OCI-LY7 (cell line): ENCODE data around the gene TMEM179B. TPM values are rescaled to one million over a fixed set of nuclear protein-coding genes. Genes with fewer than 3 reads are reported as not detected.

Experiments used
- BruUV-seq: library from RNA; stranded (reverse); fragments of 400-500 nt; replicated peaks from 2 replicates; lab custom pipeline; 2021; lab: Mats Ljungman, UMichigan
- CTCF ChIA-PET: fragments of 300-600 bp; sonication (Branson Sonifier 250); formaldehyde crosslinking; loops from one replicate; lab custom pipeline; 2022; ENCODE audit warnings: antibody characterized with exemption; ENCODE audit not compliant: unreplicated experiment; lab: Charles Lee
- POLR2A ChIA-PET: fragments of 300-600 bp; sonication (Branson Sonifier 250); formaldehyde crosslinking; loops from one replicate; lab custom pipeline; 2022; ENCODE audit warnings: antibody characterized with exemption; lab: Charles Lee
- DNase-seq: peaks from one replicate; pipeline ENCODE4 v3.0.0-alpha.2; 2015; ENCODE audit warnings: low spot score
- H2AFZ ChIP-seq: fragments of 200-600 bp; sonication (generic), shearing (Covaris generic); 2 replicates; pipeline ENCODE4 v1.6.1; 2014; ENCODE audit warnings: mild to moderate bottlenecking, antibody characterized with exemption, low read length, moderate library complexity
- H3K27ac ChIP-seq: fragments of 200-600 bp; sonication (generic); 2 replicates; pipeline ENCODE4 v1.5.1; 2014; ENCODE audit warnings: mixed run types, low read depth, mild to moderate bottlenecking, moderate library complexity, low read length, inconsistent platforms; ENCODE audit not compliant: poor library complexity, severe bottlenecking
- H3K36me3 ChIP-seq: fragments of 200-600 bp; sonication (generic); 2 replicates; pipeline ENCODE4 v1.6.1; 2014; ENCODE audit warnings: mild to moderate bottlenecking, antibody characterized with exemption, low read length, moderate library complexity, mixed read lengths; ENCODE audit not compliant: insufficient read depth
- H3K4me1 ChIP-seq: fragments of 200-600 bp; sonication (generic); 2 replicates; pipeline ENCODE4 v1.5.1; 2014; ENCODE audit warnings: mild to moderate bottlenecking, low read length; ENCODE audit not compliant: insufficient read depth, poor library complexity, severe bottlenecking
- H3K4me2 ChIP-seq: fragments of 200-600 bp; sonication (generic); 2 replicates; pipeline ENCODE4 v1.6.1; 2014; ENCODE audit warnings: mild to moderate bottlenecking, low read length
- H3K4me3 ChIP-seq: fragments of 200-600 bp; sonication (generic); 2 replicates; pipeline ENCODE4 v1.5.1; 2014; ENCODE audit warnings: mild to moderate bottlenecking, low read depth, low read length; ENCODE audit not compliant: poor library complexity, severe bottlenecking
- H3K79me2 ChIP-seq: fragments of 200-600 bp; sonication (generic); 2 replicates; pipeline ENCODE4 v1.6.1; 2016; ENCODE audit warnings: low read depth, mild to moderate bottlenecking, low read length, moderate library complexity, mixed read lengths; ENCODE audit not compliant: insufficient read depth
- H3K9me2 ChIP-seq: fragments of 200-600 bp; sonication (generic); 2 replicates; pipeline ENCODE4 v1.6.1; 2016; ENCODE audit warnings: mild to moderate bottlenecking, low read length, mixed read lengths; ENCODE audit not compliant: insufficient read depth
- H3K9me3 ChIP-seq: fragments of 200-600 bp; sonication (generic); 2 replicates; pipeline ENCODE4 v1.6.1; 2014; ENCODE audit warnings: mild to moderate bottlenecking, mixed run types, low read length, mixed read lengths
- H4K20me1 ChIP-seq: fragments of 200-600 bp; sonication (generic); 2 replicates; pipeline ENCODE4 v1.6.1; 2014; ENCODE audit warnings: mild to moderate bottlenecking, antibody characterized with exemption, low read length, moderate library complexity, mixed read lengths; ENCODE audit not compliant: insufficient read depth
- EZH2phosphoT487 ChIP-seq: fragments of 200-600 bp; sonication (generic); IDR thresholded peaks from 2 replicates; pipeline ENCODE4 v1.6.1; 2018; ENCODE audit warnings: low read depth, borderline replicate concordance, mild to moderate bottlenecking, mixed run types, antibody characterized with exemption, low read length, moderate library complexity, mixed read lengths
- intact Hi-C: fragments of 100-400 bp; cut with micrococcal nuclease; formaldehyde crosslinking; loops from one replicate; pipeline ENCODE4 v1.10.0; 2022; ENCODE audit not compliant: unreplicated experiment
- total RNA-seq, 2 experiments: library from RNA; depleted of rRNA in 1 of 2; stranded (reverse); fragments of >200 nt in 1 of 2; shearing (Covaris generic) in 1 of 2; gene quantifications; 2 replicates each; pipeline ENCODE4 v1.2.3, GENCODE V29; 2014 to 2022
- TF ChIP-seq, protein P1 (sequence below): fragments of 200-600 bp; sonication (generic); conservative IDR thresholded peaks from 2 replicates; pipeline ENCODE4 v1.5.1; 2014; ENCODE audit warnings: mild to moderate bottlenecking, antibody characterized with exemption, low read length, moderate library complexity, mixed read lengths

TMEM179B gene
- total RNA-seq, 2 experiments from 2014 or later = 18.6 to 33.1 TPM

- Histone ChIP-seq H3K9me2 (no peaks in the 10 kb centered on the region), H3K27ac (no peak overlapping the region), H2AFZ (no peak overlapping the region), H3K36me3 (no peaks in the 10 kb centered on the region), H3K4me1 (peaks cover 25% of the 10 kb centered on the region), H3K4me3 (no peak overlapping the region), H3K9me3 (no peaks in the 10 kb centered on the region), H4K20me1 (no peaks in the 10 kb centered on the region), H3K79me2 (no peaks in the 10 kb centered on the region), H3K4me2 (no peak overlapping the region)
- TF ChIP-seq, protein P1, sequence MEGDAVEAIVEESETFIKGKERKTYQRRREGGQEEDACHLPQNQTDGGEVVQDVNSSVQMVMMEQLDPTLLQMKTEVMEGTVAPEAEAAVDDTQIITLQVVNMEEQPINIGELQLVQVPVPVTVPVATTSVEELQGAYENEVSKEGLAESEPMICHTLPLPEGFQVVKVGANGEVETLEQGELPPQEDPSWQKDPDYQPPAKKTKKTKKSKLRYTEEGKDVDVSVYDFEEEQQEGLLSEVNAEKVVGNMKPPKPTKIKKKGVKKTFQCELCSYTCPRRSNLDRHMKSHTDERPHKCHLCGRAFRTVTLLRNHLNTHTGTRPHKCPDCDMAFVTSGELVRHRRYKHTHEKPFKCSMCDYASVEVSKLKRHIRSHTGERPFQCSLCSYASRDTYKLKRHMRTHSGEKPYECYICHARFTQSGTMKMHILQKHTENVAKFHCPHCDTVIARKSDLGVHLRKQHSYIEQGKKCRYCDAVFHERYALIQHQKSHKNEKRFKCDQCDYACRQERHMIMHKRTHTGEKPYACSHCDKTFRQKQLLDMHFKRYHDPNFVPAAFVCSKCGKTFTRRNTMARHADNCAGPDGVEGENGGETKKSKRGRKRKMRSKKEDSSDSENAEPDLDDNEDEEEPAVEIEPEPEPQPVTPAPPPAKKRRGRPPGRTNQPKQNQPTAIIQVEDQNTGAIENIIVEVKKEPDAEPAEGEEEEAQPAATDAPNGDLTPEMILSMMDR = no peak
- TF ChIP-seq EZH2phosphoT487 = no peak
- intact Hi-C loops = no loop called here
- ChIA-PET POLR2A (interaction anchor here (1.2 kb wide), 1 partner anchor 9 kb away, joined by 5 read pairs; the partner anchor contains the start of gene POLR2G), CTCF (no interaction called here)
- no peak for DNase-seq
- no TSS peak for BruUV-seq
Observed at GRCh38 chr11:62752177-62752785, 34.9 kb upstream of the TMEM179B start.

- no peaks in the 10 kb centered on the region for H4K20me1 ChIP-seq
- DNase-seq = no peak
- no peaks in the 10 kb centered on the region for H3K9me3 ChIP-seq
- H3K4me1 ChIP-seq = peaks cover 23% of the 10 kb centered on the region
- TF ChIP-seq EZH2phosphoT487 = no peak
- TF ChIP-seq, protein P1 = no peak
- no peaks in the 10 kb centered on the region for H3K79me2 ChIP-seq
- BruUV-seq = TSS peak; percentile 85
- H3K9me2 ChIP-seq = no peaks in the 10 kb centered on the region
- CTCF ChIA-PET = interaction anchor here (0.6 to 1.5 kb wide), 3 partner anchors 23 to 131 kb away, joined by 3 to 5 read pairs (median 3); no protein-coding TSS in a partner anchor
- intact Hi-C loops = no loop called here
- no peak overlapping the region for H3K27ac ChIP-seq
- no peak overlapping the region; the same call in 1 of the 2 replicates for H2AFZ ChIP-seq
- H3K4me3 ChIP-seq = peak overlapping the region; percentile 71
- H3K36me3 ChIP-seq = no peaks in the 10 kb centered on the region
- POLR2A ChIA-PET = interaction anchor here (0.6 to 2.0 kb wide), 32 partner anchors 9 to 162 kb away, joined by 3 to 16 read pairs (median 5); partner anchors contain the start of genes C11orf98, CSKMT, HNRNPUL2 and INTS5
- H3K4me2 ChIP-seq = peak overlapping the region; percentile 66
Observed at GRCh38 chr11:62752994-62753735, 34.0 kb upstream of the TMEM179B start.
